Stimulated activated CD8-positive, alpha-beta memory T cell treated with anti-CD3 and anti-CD28 coated beads, Interleukin-7, amount 100 ng/mL, for 4 hours (primary cell): ENCODE data around the gene ACAD9.
"Not testable (repeated sequence)": the region's sequence is repeated elsewhere in the genome, so short reads cannot be mapped to it uniquely, and the experiment has no call there.

Experiments
- DNase-seq, 2 donors: peaks; one replicate each; pipeline ENCODE4 v3.0.0-alpha.2; 2020; ENCODE audit warnings: low read depth in 2 of 2

The ACAD9 gene

DNA sequence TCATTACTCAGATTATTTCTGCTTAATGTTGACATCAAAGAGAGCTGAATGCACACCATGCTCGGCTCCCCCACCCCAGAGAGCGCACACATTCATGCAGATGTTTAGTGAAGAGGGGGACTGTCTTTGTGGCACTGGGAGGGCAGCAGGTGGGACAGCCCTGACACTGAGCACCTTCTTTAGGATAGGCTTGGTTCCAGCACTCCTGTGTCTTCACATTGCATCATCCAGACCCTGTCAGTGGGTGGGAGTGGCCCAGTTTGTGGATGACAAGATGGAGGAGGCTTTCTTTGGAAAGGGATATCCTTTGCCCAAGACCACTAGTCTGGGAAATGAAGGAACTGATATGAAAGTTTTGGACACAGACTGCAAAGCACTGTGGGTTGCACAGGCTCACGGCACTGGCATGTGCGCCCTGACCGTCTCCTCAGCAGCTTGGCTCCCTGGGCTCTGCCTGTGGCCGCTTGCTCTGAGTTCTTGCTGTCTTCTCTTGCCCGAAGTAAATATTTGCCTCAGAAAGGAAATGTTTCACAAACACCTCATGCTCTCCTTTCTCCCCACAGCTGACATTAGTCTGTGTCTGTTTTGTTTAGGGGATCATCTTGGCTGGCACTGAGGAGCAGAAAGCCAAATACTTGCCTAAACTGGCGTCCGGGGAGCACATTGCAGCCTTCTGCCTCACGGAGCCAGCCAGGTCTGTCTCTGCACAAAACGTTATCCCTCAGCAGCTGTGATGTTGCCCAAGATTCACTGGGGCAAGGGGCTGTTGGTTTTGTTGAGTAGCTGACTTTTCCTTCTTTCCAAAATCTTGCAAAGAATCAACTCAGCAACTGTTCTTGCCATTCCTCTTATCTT, 16.6 kb downstream of the ACAD9 start:
- DNase-seq, result no peak

DNA sequence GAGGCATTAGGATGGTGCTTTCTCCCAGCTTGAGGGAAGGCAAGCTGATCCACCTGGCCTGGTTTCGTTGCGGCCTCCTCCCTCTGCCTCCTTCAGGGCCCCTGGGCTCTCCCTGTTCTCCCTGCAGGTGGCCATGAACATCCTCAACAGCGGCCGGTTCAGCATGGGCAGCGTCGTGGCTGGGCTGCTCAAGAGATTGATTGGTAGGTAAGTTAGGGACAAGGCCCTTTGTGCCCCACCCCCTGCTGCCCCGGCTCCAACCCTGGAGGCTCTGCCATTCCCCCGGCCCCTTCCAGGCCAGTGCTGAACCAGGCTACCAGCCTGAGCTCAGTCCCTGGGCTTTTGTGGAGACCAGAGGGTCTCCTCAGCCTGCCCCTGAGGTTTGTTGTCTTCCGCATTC, 23.0 kb downstream of the ACAD9 start:
- DNase-seq, result no peak

DNA sequence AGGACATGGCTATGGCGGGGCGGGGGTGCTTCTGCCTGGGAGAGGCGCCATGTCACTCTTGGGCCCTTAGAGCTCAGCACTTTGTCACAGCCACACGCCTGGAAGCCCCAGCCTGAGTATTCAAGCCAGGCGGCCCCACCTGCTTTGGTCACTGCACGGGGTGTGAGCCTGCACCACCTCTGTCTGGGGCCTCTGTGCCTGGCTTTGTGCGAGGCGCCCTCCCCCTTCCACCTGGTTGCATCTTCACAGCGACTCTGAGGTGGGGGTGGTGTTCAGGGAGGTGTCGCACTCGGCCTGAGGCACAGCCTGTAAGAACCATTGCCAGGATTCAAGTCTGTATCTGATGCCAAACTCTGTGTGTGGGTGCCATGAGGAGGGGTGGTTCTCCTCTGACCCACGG, 24.1 kb downstream of the ACAD9 start:
- DNase-seq, result no peak

DNA sequence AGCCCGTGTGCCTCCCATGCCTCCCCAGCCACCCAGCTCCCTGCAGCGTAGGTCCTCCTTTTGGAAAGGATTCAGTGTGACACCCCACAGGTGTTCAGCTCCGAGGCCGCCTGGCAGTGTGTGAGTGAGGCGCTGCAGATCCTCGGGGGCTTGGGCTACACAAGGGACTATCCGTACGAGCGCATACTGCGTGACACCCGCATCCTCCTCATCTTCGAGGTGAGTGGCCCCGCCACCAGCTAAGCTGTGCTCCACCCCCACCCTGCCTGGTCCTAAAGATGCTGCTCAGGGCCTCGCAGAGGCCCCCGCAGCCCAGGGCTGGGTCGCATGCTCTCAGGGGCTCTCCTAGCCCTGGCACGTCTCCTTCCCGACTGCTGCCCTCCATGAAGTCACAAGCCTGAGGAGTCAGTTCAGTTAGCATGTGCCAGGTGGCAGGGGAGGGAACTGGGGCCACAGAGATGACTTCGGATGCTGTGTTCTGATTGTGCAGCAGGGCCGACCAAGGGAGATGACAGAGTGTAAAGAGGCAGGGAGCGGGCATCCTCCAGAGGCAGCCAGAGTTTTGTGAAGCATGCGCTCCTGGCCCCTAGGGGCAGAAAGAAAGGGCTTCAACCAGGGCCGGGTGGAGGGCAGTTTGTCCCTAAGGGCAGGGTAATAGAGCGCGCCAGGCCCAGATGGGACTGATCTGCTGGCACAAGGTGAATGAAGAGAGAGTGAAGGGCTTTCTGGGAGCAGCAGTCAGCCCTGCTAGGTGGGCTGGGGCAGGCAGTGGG, 26.8 kb downstream of the ACAD9 start:
- no peak for DNase-seq

DNA sequence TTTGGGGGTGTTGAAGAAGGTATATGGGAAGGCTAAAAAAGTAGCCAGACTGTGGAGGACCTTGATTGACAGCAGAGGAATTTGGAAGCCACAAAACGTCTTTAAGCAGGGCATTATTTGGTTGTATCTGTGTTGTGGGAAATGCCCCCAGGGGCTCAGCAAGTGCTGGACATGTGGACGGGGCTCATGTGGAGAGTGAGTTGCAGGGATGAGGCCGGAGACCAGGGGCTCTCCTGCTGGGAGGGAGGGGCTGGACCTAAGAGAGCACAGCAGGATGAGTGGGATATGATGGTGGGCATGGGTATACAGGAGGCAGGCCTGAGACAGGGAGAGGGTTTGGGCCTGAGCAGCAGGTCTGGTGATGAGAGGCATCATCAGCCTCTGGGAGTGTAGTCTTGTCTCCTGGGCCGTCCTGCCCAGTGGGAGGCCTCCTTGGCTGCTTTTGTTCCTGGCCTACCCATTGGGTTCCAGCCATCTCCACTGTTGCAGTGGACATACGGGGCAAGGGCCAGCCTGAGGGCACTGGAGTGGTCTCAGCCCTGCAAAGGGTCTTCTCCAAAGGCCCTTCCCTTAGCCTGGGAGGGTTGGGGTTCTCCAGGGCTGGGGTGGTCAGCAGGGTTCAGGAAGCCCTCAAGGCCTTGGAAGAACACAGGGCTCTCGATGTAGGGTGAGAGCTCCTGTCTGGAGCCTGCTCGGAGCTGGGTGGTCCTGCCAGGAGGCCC, 27.5 kb downstream of the ACAD9 start:
- no peak for DNase-seq

DNA sequence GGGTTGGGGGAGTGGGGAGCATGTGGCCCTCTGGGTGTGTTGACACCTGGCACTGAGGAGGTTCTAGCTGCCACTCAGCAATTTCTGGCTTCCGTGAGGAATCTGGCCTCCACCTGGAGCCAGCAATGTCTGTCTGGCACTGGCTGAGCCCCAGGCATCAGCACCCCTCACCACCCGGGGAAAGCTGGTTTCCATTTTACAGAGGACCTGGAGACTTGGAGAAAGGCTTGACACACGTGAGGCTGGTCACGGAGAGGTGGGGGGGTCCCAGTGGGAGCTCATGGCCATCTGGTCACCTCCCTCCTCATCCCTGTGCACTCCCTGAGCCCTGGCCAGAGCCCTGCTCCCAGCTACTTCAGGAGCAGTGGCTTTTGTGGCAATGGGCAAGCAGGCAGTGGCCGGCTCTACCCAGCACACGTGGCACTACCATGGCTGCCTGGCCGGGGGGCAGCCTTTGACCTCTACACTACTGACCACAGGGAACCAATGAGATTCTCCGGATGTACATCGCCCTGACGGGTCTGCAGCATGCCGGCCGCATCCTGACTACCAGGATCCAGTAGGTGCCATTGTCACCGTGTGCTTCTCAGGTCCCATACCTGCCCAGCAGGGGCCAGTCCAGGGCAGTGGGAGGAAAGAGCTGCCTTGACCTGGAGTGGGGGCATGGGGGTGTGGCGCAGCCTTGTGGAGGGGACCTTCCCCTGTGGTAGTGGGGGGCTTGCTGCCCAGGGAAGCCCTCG, 28.5 kb downstream of the ACAD9 start:
- no peak for DNase-seq

DNA sequence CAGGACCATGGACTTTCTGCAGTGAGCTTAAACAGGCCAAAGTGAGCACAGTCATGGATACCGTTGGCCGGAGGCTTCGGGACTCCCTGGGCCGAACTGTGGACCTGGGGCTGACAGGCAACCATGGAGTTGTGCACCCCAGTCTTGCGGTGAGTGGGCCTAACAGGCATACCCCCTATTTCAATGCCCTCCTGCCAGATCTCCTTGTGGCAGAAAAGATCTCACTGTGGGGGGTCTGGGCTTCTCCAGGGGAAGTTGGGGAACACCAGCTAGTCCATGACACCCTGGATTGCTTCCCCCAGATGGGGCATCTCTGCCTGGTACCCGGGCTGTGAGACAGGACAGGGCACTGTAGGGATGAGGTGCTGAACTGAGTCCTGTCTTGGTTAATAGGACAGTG, 29.5 kb downstream of the ACAD9 start:
- no peak for DNase-seq

DNA sequence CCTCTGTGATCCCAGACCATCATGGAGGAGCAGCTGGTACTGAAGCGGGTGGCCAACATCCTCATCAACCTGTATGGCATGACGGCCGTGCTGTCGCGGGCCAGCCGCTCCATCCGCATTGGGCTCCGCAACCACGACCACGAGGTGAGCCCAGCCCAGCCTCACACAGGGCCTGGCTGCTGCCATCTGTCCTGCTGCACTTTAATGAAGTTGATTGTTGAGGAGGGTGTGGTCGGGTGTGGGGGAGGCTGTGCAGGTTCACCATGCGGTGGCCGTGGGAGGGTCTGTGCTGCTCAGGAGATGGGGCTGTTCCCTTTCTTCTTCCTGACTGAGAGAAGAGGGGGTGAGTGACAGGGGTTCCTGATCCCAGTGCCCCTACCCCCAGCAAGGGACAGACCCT, 30.6 kb downstream of the ACAD9 start:
- DNase-seq, result no peak

DNA sequence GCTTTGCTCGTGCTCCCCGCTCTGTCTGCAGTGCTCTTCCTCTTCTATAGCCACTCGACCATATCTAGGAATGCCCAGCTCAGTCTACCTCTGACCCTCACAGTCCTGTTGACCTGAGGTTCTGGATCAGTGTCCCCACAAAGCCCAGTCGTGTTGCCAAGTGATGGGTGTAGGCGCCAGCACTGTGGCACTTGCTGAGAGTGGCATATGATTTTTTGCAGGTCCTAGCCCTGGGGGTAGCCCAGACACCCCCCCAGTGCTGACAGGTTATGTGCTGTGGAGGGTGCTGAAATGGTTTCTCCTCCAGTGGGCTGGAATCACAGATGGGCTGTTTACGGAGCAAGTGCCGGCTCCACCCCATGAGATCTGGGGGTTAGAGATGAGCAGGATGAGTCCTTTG, 32.5 kb downstream of the ACAD9 start:
- no peak for DNase-seq

DNA sequence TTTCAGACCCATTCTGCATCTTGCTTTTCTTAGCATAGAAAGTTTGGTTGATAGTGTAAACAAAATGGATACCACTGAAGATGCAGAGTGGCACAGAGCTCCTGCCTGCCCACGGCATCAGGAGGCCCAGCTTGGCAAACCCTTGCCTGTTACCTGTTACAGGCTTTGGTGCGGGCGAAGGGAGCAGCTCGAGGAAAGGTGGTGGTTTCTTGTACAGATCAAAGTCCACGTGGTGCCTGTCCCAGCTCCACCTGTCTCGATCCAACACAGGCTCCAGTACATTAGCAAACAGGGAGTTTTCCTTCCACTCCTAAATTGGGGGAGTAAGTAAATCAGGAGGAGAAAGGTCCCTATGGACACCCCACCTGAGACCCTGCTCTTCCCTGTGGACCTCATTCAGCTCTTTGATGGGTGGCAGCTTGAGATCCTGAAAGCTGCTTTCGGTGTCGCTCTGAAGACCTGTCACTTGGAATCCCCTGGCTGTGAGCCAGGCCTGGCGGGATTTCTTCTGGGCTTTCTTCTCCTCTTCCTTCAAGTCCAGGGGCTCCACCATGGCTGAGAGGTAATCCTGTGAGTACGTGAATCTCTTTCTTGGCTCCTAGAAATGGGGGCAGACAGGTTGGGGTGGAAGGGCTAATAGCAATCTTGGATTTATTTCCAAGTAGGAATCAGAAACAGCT, 35.7 kb downstream of the ACAD9 start:
- DNase-seq, result no peak

DNA sequence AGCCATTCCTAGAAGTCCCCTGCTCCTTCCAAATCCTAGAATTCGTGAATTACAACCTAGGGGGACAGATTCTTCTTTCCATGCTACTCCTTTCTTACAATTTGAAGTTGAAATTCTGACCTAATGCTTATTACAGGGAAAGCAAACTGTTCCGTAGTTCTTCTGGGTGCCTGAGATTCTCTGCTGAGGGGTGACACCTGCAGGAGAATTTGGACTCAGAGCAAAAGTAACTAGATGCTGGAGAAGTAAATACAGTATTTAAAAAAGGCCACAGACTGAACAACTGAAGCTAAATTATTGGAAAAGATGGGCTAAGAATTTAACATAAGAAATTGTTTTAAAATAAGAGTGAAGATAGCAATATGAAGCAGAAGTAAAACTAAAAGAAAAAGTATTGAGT, 37.9 kb downstream of the ACAD9 start:
- no peak for DNase-seq

DNA sequence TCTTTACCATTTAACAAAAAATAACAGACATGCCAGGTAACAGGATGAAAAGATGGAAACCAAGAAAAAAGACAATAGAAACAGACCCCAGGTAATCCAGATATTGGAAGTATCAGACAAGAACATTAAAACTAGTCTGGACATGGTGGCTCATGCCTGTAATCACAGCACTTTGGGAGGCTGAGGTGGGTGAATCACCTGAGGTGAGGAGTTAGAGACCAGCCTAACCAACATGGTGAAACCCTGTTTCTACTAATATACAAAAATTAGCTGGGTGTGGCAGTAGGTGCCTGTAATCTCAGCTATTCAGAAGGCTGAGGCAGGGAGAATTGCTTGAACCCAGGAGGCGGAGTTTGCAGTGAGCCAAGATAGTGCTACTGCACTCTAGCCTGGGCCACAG, 40.6 kb downstream of the ACAD9 start:
- DNase-seq, result no peak

DNA sequence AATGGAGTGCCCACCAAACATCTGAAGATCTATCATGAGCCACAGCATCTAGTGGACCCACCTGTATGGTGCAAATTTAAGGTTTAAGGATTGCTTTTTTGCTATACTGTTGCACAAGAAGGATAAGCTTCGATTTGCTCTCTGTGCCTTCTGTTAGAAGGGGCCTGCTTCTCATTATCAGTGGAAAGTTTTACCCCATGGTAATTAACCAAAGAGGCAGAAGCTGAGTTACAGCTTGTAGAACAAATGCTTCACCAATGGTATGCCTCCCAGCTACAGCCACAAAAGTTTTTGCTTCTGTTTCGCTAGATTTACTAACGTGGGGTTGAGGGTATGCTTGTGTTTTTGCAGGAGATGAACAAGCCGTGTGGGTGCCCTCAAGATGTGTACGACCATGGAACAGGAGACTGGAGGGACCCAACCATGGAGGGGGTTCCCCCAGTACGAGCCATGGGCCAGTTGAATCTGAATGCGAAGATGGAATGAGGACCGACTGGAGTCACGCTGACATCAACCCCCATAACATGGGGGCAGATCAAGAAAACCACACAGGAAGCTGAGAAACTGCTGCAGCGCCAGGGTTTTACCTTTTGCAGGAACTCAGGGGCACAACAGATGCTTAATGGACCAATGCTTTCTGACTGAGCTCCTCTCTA, 43.5 kb downstream of the ACAD9 start:
- DNase-seq, result peak; percentile 34 to 41

DNA sequence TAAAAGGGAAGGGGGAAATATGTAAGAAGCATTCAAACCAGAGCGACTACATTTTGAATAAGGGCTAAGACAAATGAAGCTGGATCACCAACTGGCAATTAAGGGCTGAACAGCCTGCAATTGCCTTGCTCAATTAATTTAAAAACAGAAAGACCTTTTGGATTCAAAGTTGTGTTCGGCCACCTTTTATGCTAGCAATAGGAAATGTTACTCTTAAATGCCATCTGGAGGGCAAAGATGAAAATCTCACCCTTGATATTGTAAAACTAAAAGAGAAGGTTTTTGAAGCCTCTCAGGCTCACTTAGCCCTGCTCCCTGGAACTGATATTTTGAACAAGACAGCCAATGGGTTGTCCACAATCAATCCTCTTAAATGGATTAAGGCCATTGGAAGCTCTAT, 44.2 kb downstream of the ACAD9 start:
- no peak for DNase-seq

DNA sequence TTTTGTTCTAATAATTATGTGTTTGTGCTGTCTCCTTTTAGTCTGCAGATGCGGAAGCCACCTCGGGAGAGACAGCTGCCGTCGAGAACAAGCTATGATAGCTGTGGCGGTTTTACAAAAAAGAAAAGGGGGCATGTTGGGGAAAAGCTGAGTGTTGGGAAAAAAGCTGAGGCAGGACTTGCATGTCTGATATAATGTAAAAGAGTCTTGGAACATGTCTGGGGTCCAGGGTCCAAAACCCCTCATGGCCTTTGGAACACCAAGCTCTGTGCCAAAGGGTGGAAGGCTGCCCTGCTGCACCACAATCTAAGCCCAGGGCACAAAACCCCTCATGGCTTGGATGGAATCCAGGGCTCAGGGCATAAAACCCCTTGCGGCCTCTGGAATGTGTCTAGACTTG, 44.6 kb downstream of the ACAD9 start:
- not testable (repeated sequence) for DNase-seq

DNA sequence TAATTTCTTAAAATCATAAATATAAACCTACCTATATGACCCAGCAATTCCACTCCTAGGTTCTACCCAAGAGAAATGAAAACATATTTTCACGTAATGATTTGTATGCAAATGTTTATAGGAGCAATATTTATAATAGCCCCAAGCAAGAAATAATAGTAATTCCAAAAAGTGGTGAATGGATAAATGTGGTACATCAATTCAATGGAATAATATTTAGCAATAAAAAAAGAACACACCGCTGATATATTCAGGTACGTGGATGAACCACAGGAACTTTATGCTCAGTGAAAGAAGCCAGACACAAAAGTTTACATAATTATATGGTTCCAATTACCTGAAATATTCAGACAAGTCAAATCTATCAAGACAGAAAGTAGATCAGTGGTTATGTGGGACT, 49.9 kb downstream of the ACAD9 start:
- DNase-seq, result no peak

DNA sequence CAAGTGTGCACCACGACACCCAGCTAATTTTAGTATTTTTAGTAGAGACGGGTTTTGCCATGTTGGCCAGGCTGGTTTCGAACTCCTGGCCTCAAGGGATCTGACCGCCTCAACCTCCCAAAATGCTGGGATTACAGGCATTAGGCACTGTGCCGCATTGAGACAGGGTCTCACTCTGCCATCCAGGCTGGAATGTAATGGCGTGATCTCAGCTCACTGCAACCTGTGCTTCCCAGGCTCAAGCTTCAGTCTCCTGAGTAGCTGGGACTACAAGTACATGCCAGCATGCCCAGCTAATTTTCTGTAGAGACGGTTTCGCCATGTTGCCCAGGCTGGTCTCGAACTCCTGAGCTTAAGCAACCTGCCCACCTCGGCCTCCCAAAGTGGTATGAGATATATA, 51.6 kb downstream of the ACAD9 start:
- no peak for DNase-seq

DNA sequence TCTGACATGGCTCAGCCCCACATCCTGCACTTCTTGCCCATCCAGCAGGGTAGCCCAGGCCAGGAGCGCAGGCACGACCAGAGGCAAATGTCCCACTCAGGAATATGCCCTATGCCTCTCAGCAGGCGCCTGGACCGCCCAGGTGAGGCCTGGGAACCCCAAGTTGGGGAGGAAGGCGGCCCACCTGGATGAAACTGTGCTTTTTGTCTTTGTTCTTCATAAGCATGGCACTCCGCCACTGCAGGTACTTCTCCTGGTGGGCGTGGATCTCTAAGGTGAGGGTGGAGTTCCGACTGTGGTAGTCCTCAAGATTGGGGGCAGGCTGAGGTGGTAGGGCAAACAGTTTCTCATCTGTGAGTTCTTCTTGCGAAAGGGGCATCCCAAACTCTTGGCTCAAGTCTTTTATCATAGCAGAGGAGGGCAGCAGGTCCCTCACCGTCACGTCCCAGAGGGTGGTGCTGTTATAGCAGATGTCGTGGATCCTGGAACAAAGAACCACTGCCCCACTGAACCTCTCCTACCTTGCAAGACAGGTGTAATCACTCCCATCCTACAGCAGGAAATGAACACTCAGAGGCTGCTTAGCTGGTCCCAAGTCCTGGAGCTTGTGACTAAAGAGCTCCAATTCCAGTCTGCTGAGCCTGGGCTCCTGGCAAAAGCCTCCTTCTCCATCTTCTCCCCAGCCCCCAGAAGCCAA, 53.2 kb downstream of the ACAD9 start:
- DNase-seq, result no peak

DNA sequence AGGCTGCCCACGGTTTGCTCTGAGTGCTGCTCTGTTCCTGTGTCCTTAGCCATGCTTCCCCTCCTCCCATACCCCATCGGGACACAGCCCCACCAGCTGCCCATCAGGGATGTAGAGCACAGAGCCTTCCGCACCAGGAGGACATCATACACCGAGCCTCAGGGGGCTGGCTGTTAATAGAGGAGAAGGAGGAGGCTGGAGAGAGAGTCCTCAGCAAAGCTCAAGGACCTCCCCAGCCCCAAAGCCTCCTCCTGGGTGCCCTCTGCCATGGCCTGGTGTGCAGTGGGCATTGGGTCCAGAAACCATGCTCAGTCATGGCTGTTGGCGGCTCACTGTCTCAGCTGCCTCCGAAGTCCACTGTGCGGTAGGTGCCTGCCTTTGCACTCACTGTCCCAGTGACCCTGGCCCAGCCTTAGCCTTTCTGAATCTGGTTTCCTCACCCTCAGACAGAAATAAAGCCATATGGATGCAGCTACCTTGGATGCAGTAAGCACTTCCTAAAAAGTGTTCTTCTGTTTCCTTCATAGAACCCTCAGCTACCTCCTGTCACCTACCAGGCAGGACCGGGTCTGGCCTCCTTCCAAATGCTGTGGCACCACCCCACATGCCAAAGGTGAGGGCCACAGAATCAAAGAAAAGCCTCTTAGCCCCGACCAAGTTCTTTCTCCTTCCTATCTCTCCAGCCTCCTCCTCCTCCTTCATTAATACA, 53.9 kb downstream of the ACAD9 start:
- no peak for DNase-seq

DNA sequence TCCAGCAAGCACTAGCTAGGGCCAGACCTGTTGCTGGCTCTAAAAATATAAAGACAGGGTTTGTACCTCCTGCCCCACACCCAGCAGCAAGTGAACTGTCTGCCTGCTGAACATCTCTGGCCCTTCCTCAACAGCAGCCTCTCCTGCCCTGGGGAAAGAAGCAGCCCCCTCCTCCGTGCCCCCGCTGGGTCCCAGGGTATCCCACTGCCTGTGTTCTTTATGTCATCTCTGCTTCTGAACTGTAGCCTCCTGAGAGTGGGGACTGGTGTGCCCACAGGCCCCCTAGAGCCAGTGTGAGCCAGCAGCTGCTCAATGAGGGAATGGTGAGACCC, 54.5 kb downstream of the ACAD9 start:
- DNase-seq, result no peak
